ENCODE data around the gene GOLGA3. TPM values are rescaled to one million over a fixed set of nuclear protein-coding genes. Genes with fewer than 3 reads are reported as not detected.

The GOLGA3 gene
- polyA plus RNA-seq, 3 donors: 27.3 to 36.7 (median 34.5) TPM

DNA sequence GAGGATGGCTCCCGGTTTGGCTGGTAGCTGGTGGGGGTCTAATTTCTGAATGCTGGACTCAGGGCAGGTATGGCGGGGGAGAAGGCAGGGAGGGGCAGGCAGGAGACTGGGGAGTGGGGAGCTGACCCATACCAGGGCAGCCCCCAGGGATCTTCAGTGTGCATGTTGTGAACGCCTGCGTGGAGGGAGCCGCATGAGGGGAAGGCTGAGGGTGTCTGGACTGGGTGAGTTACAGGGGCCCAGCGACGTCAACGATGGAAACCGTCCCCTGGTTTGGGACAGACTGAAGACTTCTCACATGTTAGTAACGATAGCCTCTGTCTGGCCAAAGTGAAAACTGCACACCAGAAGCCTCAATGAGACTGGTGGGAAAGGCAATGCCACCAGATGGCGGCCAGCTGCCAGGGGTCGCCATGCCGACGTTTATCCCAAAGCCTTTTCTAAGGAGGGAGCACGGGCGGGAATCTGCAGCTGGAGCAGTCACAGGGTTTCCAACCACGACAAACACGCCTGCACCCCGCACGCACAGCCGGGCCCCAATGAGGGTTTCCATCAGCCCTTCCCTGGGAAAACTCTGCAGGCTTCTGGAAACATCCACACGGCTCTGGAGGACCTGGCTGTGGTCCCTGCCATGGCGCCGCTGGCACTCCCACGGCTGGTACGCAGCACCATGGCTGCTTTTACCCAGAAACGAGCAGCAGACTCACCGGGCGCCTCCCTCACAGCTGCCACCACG is 104.0 kb downstream of the GOLGA3 start:
- DNase-seq: no peak

DNA sequence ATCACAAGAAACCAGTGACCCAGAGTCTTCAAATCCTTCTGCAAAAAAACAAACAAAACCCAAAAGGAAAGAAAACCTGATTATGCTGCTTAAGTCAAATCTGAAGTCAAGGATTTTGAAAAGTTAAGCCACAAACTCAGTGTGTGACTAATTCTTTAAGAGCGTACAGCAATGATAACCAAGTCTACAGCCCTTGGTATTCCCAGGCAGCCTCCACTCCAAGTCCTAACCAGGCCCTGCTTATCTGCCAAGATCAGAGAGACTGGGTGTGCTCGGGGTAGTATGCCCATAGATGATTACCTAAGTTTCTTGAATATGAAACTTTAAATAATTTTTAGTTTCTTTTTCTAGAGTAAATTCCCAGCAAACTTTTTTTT is 104.9 kb downstream of the GOLGA3 start:
- DNase-seq: no peak

DNA sequence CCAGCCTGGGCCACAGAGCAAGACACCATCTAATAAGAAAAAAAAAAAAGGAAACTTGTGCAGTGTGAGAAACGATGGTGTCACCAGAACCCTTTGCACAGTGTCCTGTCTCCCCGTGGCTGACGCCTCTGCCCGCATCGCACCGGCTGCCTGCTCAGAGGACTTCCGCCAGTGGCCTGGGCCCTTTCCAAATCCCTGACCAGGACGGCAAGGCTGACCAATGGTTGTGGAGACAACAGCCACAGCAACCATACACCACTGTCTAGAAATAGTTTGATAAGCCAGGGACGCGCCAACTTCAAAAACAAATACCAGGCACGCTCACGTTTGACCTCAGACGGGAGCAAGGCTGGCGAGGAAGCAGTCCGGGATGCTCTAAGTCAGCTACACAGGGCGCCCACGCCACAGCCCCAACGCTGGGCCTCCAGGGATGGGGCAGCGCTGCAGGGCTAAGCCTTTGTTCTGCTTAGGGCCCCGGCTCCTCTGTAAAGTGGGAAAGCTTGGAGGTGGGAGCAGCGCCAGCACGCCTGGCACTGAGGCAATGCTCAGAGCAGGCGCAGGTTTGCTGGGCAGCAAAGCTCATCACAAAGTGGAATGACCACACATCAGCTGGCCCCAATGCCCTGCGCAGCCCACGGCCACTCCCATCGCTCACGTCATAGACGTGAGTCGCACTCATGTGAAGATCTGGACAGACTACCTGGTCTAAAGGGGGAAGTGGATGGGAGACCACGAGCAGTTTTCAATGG is 105.5 kb downstream of the GOLGA3 start:
- no peak for DNase-seq

DNA sequence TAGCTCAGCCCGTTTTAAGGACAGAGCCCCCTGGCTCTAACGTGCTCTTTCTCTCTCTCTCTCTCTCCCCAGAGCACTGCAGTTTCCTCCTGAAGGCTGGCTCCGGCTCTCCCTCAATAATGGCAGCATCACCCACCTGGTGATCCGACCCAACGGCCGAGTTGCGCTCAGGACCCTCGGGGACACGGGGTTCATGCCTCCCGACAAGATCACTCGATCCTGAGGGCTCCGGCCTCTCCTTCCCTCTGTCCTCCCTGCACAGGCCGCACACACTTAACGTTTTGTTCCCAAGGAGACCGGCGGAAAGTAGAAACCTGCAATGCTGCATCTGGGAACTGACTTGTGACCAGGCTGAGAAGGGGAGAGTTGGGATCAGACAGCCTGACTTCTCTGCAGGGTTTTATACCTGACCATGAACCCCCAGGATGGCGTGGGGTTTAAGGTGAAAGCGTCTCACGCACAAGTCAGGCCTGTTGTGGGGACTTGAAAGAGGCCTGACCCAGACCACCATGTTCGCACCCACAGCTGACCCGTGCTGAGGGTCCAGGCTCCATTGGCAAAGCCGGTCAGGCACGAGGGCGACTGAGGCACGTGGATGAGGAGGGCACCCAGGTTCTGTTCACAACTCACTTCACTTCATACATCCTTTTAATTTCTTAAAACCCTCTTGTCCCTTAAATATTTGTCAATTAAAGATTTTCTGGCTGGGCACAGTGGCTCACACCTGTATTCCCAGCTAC is 107.9 kb downstream of the GOLGA3 start:
- DNase-seq: no peak

DNA sequence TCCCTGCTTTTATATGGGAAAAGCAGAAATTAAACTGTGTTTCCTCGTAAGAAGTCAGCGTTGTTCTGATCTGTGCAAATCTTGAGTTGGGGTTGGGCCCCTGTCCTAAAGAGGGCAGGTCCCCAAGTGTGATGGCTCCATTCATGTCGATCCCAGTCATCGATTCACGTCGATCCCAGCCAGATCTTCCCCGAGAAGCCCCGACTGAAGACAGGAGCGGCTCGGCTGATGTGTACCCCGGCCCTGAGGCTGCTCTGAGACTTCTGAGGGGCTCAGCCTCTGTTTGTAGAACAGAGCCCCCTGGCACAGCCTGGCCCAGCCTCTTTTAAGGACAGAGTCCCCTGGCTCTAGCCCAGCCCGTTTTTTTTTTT is 108.7 kb downstream of the GOLGA3 start:
- DNase-seq: no peak

DNA sequence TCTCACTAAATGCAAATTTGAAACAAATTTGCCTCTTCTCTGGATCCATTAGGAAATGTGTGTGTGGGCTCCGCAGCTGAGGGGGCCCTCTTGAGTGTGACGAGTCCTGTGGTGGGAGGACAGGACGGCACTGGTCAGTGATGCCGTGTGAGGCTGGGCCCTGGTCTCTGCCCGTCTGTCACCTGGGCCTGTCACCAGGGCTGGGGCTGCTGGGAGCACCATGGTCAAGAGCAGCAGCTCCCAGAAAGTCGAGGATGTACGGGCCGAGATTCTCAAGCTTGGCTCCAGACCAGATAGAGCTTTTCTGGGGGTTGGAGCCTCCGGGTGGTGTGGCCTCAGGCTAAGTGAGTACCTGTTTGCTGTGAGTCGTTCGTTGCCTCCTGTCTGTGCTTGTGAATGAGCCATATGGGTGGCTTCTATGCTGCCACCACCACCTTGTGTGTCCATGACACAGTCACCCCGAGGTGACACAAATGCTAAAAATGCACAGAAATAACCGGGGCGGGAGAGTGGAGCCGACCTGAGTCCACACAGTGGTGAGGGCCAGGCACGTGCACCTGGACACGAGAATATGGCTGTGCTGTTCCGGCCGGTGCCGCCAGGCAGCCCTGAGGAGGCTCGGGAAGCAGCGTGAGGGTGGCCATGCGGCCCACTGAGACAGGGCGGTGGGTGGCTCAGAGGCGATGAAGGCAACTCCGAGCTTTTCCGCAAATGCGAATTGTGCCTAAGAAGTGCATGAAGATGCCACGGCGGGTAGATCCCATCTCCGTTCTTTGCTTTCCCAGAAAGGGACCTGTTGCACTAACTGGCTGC is 109.3 kb downstream of the GOLGA3 start:
- no peak for DNase-seq

Other genes with a start within 250 kb of the GOLGA3 start
- gene LRCOL1, start 218.3 kb downstream of the GOLGA3 start, polyA plus RNA-seq (ENCODE audit: insufficient read length in 3 of 3): 1 to 10 TPM; 2.3 to 5.8 (median 5.1) TPM
- gene P2RX2, start 210.1 kb downstream of the GOLGA3 start, polyA plus RNA-seq (ENCODE audit: insufficient read length in 3 of 3): 1 to 10 TPM; 1.6 to 1.8 (median 1.6) TPM
- 10 to 100 TPM; 54.6 to 63.3 (median 62.3) TPM for gene POLE, start 141.5 kb downstream of the GOLGA3 start, polyA plus RNA-seq (ENCODE audit: insufficient read length in 3 of 3)
- gene PXMP2, start 141.3 kb downstream of the GOLGA3 start, polyA plus RNA-seq (ENCODE audit: insufficient read length in 3 of 3): 10 to 100 TPM; 55.5 to 71.5 (median 64.5) TPM
- gene PGAM5, start 118.0 kb downstream of the GOLGA3 start, polyA plus RNA-seq (ENCODE audit: insufficient read length in 3 of 3): 10 to 100 TPM; 23.1 to 27.1 (median 23.4) TPM
- gene ANKLE2, start 67.0 kb downstream of the GOLGA3 start, polyA plus RNA-seq (ENCODE audit: insufficient read length in 3 of 3): 10 to 100 TPM; 60.6 to 79.2 (median 79.0) TPM
- gene CHFR, start 58.7 kb upstream of the GOLGA3 start, polyA plus RNA-seq (ENCODE audit: insufficient read length in 3 of 3): 10 to 100 TPM; 18.9 to 33.0 (median 28.5) TPM
- gene ZNF605, start 127.4 kb upstream of the GOLGA3 start, polyA plus RNA-seq (ENCODE audit: insufficient read length in 3 of 3): 10 to 100 TPM; 19.6 to 32.8 (median 27.7) TPM
- gene ZNF26, start 157.5 kb upstream of the GOLGA3 start, polyA plus RNA-seq (ENCODE audit: insufficient read length in 3 of 3): 10 to 100 TPM; 11.2 to 16.6 (median 14.5) TPM
- gene ZNF84, start 208.6 kb upstream of the GOLGA3 start, polyA plus RNA-seq (ENCODE audit: insufficient read length in 3 of 3): 10 to 100 TPM; 56.6 to 84.9 (median 78.5) TPM

Measured in renal pelvis (tissue), 4 donors.